ENCODE results near the gene RHOH. TPM values are rescaled to one million over a fixed set of nuclear protein-coding genes. Genes with fewer than 3 reads are reported as not detected.

Gene RHOH
- total RNA-seq, 2 experiments from 2014 or later, result 38.2 to 83.2 TPM

GRCh38 chr4:40224432-40224831 is 27.6 kb downstream of the RHOH start:
- POLR2A ChIA-PET, result interaction anchor here (0.6 to 0.8 kb wide), 2 partner anchors 151 to 381 kb away, joined by 3 read pairs; no protein-coding TSS in a partner anchor
- Histone ChIP-seq H3K36me3 (ENCODE audit: insufficient read depth, low read length) (peaks cover 92% of the 10 kb centered on the region), H3K9me3 (ENCODE audit: low read length) (no peaks in the 10 kb centered on the region), H3K9me2 (ENCODE audit: insufficient read depth, low read length) (no peaks in the 10 kb centered on the region), H3K79me2 (ENCODE audit: insufficient read depth, low read depth, low read length) (peaks cover 99% of the 10 kb centered on the region), H3K27ac (ENCODE audit: low read depth, low read length, poor library complexity, severe bottlenecking) (no peak overlapping the region), H3K4me1 (ENCODE audit: insufficient read depth, low read length, poor library complexity, severe bottlenecking) (peaks cover 47% of the 10 kb centered on the region), H2AFZ (ENCODE audit: low read length) (no peak overlapping the region), H4K20me1 (ENCODE audit: insufficient read depth, low read length) (peaks cover 11% of the 10 kb centered on the region), H3K4me2 (ENCODE audit: low read length) (no peak overlapping the region), H3K4me3 (ENCODE audit: low read depth, low read length, poor library complexity, severe bottlenecking) (no peak overlapping the region)
- BruUV-seq (replicated peaks), result no TSS peak
- no peak for DNase-seq (ENCODE audit: low spot score)
- TF ChIP-seq, protein P1, sequence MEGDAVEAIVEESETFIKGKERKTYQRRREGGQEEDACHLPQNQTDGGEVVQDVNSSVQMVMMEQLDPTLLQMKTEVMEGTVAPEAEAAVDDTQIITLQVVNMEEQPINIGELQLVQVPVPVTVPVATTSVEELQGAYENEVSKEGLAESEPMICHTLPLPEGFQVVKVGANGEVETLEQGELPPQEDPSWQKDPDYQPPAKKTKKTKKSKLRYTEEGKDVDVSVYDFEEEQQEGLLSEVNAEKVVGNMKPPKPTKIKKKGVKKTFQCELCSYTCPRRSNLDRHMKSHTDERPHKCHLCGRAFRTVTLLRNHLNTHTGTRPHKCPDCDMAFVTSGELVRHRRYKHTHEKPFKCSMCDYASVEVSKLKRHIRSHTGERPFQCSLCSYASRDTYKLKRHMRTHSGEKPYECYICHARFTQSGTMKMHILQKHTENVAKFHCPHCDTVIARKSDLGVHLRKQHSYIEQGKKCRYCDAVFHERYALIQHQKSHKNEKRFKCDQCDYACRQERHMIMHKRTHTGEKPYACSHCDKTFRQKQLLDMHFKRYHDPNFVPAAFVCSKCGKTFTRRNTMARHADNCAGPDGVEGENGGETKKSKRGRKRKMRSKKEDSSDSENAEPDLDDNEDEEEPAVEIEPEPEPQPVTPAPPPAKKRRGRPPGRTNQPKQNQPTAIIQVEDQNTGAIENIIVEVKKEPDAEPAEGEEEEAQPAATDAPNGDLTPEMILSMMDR (conservative IDR thresholded peaks at IDR 0.05; ENCODE audit: low read length), result no peak
- no peak for TF ChIP-seq EZH2phosphoT487 (IDR thresholded peaks at IDR 0.05; ENCODE audit: borderline replicate concordance, low read depth, low read length)
- intact Hi-C loops (cut with micrococcal nuclease; ENCODE audit: unreplicated experiment), result no loop called here
- CTCF ChIA-PET (ENCODE audit: unreplicated experiment), result no interaction called here

- DNase-seq (ENCODE audit: low spot score), result no peak
- H4K20me1 ChIP-seq (ENCODE audit: insufficient read depth, low read length), result peaks cover 8% of the 10 kb centered on the region; the same call in 1 of the 2 replicates
- peaks cover 36% of the 10 kb centered on the region for H3K4me1 ChIP-seq (ENCODE audit: insufficient read depth, low read length, poor library complexity, severe bottlenecking)
- no peak overlapping the region for H3K4me2 ChIP-seq (ENCODE audit: low read length)
- H2AFZ ChIP-seq (ENCODE audit: low read length), result no peak overlapping the region
- ChIA-PET POLR2A (interaction anchor here (1.0 kb wide), 2 partner anchors 23 to 40 kb away, joined by 3 to 4 read pairs; no protein-coding TSS in a partner anchor), CTCF (ENCODE audit: unreplicated experiment) (no interaction called here)
- peaks cover 86% of the 10 kb centered on the region for H3K36me3 ChIP-seq (ENCODE audit: insufficient read depth, low read length)
- intact Hi-C loops (cut with micrococcal nuclease; ENCODE audit: unreplicated experiment), result no loop called here
- H3K9me3 ChIP-seq (ENCODE audit: low read length), result no peaks in the 10 kb centered on the region
- H3K9me2 ChIP-seq (ENCODE audit: insufficient read depth, low read length), result no peaks in the 10 kb centered on the region
- peaks cover 99% of the 10 kb centered on the region for H3K79me2 ChIP-seq (ENCODE audit: insufficient read depth, low read depth, low read length)
- TF ChIP-seq, protein P1 (conservative IDR thresholded peaks at IDR 0.05; ENCODE audit: low read length), result no peak
- TF ChIP-seq EZH2phosphoT487 (IDR thresholded peaks at IDR 0.05; ENCODE audit: borderline replicate concordance, low read depth, low read length), result no peak
- H3K27ac ChIP-seq (ENCODE audit: low read depth, low read length, poor library complexity, severe bottlenecking), result no peak overlapping the region
- no TSS peak for BruUV-seq (replicated peaks)
- no peak overlapping the region for H3K4me3 ChIP-seq (ENCODE audit: low read depth, low read length, poor library complexity, severe bottlenecking)
Observed at GRCh38 chr4:40225497-40225896, 28.7 kb downstream of the RHOH start.

DNA sequence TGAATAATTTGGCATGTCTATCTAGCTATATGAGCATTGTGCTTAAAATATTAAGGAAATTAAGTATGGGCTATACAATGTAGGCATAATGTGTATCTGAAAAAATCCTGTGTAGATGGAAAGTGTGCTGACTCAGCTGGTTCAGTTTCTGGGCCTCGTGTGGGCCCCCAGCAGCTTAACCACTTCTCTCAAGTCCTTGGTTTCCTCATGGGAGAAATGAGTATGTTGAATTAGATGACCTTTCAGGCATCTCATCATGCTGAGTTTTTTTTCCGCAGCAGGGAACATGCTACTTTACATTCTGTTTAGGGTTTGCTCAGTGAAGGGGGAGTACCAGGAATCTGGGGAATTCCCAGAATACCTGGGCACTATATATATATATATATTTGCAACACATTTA is 30.5 kb downstream of the RHOH start:
- Histone ChIP-seq H4K20me1 (ENCODE audit: insufficient read depth, low read length) (peaks cover 12% of the 10 kb centered on the region; the same call in 1 of the 2 replicates), H3K4me1 (ENCODE audit: insufficient read depth, low read length, poor library complexity, severe bottlenecking) (peaks cover 19% of the 10 kb centered on the region), H3K27ac (ENCODE audit: low read depth, low read length, poor library complexity, severe bottlenecking) (no peak overlapping the region), H3K9me3 (ENCODE audit: low read length) (no peaks in the 10 kb centered on the region), H3K36me3 (ENCODE audit: insufficient read depth, low read length) (peaks cover 86% of the 10 kb centered on the region), H3K79me2 (ENCODE audit: insufficient read depth, low read depth, low read length) (peaks cover 99% of the 10 kb centered on the region), H3K4me3 (ENCODE audit: low read depth, low read length, poor library complexity, severe bottlenecking) (no peak overlapping the region), H2AFZ (ENCODE audit: low read length) (no peak overlapping the region), H3K4me2 (ENCODE audit: low read length) (no peak overlapping the region), H3K9me2 (ENCODE audit: insufficient read depth, low read length) (no peaks in the 10 kb centered on the region)
- CTCF ChIA-PET (ENCODE audit: unreplicated experiment), result no interaction called here
- intact Hi-C loops (cut with micrococcal nuclease; ENCODE audit: unreplicated experiment), result no loop called here
- POLR2A ChIA-PET, result interaction anchor here (0.6 to 0.7 kb wide), 2 partner anchors 39 to 74 kb away, joined by 3 to 8 read pairs; no protein-coding TSS in a partner anchor
- TF ChIP-seq, protein P1 (conservative IDR thresholded peaks at IDR 0.05; ENCODE audit: low read length), result no peak
- no peak for TF ChIP-seq EZH2phosphoT487 (IDR thresholded peaks at IDR 0.05; ENCODE audit: borderline replicate concordance, low read depth, low read length)
- no peak for DNase-seq (ENCODE audit: low spot score)
- TSS peak; percentile 0 for BruUV-seq (replicated peaks)

All from OCI-LY7 (cell line).